ENCODE measurements around the gene EMILIN1.

Gene EMILIN1

DNA sequence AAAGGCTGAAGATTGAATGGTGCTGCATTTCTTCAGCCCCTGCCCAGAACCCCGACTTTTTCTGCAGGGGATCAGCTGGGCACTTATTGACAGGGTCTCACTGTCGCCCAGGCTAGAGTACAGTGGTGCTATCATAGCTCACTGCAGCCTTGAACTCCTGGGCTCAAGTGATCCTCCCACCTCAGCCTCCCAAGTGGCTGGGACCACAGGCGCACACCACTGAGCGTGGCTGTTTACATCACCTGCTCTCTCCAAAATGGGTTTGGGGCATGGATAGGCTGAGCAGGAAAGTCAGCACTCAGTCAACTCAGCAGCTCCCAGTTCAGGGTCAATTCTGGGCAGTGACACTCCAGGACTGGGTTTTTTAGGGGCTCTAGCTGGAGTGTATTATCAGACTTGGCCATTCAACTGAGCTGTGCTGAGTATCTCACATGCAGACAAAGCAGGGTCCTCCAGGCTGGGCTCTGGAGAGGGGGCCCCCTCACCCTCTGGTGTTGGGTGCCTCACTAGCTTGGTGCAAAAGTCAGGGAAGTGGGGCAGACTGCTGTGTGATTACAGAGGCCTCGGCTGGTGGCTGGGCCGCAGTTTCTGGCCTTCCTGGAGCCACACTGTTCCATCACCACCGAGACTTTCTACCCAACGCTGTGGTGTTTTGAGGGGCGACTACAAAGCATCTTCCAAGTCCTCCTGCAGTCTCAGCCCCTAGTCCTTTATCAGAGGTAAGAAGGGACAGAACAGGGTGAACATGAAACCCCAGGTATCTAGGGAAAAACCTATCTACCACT lies 49.7 kb downstream of the EMILIN1 start:
- DNase-seq, result no peak

DNA sequence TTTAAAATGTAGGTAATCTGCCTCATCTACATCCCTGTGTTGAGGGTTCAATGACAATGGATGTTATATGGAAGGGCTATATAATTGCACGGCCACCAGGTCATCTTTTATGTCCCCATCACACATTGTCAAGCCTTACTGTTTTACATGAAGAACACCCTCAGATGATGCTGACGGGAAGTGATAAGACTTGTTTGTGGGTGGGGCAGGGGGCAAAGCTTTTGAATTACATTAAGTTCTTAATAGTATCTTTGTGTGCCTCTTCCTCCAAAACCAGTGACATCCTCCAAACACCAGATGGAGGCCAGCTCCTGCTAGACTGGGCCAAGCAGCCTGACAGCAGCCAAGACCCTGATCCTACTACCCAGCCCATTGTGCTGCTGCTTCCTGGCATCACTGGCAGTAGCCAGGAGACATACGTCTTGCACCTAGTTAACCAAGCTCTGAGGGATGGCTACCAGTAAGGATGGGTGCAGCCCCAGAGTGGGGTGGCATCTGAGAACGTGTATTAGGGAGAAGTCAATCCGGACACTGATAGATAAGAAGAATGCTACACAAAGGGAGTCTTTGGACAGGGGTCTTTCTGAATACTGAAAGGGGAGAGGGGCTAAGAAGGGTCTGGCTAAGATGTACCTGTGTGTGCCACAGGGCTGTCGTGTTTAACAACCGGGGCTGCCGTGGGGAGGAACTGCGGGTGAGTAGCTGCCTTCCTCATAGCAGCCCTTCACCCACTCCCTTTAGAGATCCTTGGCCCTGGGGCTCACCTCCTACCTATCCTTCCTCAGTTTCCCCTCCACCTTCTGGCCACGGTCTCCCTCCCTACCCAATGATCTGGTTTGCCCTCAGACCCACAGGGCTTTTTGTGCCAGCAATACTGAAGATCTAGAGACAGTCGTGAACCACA lies 50.5 kb downstream of the EMILIN1 start:
- DNase-seq, result no peak

- DNase-seq, result no peak
These were observed 52.0 kb downstream of the EMILIN1 start for GRCh38 chr2:27130396-27130795.

DNA sequence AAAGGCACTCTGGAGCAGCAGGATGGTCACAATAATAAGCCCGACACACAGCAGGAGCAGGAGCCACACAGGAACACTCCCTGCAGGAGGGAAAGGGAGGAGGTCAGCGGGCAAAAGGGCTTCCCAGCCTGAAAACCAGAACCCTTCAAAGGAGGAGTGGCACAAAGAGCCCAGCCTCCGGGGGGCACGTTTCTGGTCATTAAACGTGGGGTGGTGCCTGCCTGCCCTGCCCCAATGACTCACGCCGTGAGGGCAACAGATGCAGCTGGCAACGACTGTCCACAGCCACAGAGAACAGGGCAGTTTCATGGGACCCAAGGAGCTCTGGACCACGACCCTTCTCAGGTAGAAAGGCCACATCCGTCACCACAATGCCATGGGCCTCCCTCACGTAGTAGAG lies 53.0 kb downstream of the EMILIN1 start:
- no peak for DNase-seq

DNA sequence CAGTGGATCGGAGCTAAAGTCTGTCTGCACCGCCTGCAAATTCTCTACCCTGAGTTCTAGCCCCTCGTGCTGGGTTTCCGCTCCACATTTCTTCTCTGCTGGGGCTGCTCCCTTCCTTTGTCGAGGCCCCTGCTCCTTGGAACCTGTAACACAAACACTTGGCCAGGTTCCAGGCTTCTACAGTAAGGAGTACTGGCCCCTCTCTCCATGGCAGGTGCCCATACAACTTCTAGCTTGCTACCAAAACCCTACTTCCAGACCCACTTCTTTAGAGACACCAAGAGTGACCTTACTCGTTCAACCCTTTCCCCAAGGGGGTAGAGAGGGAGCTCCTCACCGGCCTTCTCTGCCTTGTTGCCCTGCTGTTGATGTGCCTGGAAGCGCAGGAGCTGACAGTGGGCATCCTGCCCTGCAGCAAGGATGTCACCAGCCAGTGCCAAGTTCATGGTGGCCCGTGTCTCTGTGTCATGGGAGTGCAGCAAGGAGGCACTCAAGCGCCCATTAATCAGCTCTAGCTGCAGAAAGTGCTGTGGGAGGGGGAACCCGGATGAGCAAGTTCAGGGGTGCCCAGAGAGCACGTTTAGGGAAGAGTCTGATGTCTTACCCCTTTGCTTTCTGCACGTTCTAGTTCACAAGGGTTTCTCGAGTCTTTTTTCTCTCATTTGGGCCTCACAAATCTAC lies 54.9 kb downstream of the EMILIN1 start:
- DNase-seq, result no peak

DNA sequence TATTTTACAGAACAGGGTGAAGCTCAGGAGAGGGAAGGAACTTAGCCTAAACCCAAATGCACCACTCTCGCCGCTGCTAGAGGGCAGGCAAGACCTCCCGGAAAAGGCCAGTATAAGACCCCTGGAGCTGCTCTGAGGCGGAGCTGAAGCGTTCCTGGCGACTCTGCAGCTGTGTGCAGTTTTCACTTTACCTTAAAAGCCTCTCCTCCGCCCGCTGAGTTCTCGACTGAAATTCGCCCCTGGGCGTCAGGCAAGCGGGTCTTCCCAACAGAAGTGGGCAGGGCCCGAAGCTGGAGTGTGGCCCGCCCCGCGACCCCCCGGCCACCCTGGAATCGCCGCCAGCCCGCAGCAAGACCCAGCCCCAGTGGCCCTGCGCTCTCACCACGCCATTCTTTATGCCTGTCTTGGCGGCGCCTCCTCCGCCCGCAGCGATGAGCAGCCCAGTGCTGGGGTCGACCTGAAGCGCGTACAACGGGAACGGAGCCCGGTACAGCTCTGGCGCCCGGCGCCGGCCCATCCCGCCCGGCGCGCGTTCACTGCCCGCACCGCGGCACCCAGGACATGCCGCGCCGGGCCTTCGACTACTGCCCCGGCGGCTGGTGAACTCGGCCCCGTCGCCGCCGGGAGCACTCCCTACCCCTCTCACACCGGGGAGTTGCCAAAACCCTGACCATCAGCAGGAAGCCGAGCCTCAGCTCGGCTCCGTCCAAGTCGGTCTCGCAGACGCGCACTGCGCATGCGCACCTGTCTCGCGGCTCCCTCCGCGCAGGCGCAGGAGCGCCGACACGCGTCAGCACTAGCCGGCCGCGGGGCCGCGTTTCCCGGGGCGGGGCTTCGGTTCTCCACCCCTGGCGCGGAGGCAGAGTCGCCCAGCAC lies 55.7 kb downstream of the EMILIN1 start, which contains the start of gene PREB:
PREB (minus strand) TSS at position 732 of the 876 bp plus-strand sequence; CDS start at position 517, 215 bp downstream.
- DNase-seq, result peak; percentile 97

GRCh38 chr2:27134781-27135477 lies 56.5 kb downstream of the EMILIN1 start:
- DNase-seq, result no peak

DNA sequence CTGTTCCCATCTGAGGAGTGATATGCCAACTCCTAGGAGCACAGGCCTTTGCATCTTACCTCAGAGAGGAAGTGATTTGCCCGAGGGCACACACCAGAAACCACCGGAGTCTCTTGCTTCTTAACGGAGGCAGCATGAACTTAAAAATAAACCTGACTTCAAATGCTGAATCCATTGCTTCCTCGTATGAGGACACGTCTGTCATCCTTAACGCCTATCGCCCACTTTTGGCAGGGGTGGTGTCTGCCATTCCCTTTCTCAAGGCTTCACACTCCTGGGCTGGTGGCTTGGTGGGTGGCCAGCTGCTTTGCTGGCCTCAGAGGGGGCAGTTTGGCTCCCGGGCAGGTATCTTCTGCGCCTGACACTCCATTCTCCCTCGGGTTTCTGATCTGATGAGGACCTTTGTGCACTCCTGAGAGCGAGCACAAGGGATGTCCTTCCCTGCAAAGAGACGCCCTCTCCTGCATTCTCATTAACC lies 57.1 kb downstream of the EMILIN1 start:
- no peak for DNase-seq

All from 8988T (cell line).